ENCODE measurements around the gene OR2V2. TPM values are rescaled to one million over a fixed set of nuclear protein-coding genes. Genes with fewer than 3 reads are reported as not detected.

OR2V2 gene
- total and polyA plus RNA-seq, 2 donors (not counting 1 experiment from before 2014, with no cell fraction given) = not detected

DNA sequence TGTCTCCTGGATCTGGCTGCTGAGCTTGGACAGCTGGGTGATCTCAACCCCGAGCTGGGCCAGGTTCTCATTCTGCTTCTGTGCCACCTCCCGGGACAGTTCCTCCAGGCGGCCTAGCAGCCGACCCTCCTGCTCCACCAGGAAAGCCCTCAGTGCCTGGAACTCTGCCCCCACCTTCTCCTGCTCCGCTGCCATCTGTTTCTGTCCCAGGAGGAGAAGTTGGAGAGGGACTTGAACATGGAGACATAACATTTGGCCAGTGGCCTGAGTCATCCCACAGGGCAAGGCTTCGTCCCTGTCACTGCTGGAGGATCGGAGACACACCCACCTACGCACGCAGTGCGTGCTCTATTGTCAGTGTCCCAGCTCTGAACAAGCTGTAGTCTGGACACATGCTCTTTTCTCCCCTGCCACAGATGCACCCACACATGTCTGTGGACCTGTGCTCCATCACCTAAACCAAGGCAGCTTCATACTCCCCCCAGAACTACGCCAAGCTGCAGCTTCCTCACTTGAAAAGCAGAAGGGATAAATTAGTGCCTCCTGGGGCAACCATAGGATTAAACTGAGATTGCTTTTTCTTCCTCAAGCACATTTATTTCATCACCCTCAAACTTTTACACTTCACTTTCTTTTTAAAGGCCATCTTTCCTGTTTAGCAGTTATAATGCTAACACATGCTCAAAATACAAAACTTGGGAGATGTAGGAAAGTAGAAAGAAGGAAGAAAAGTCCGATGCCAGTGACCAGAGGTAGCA lies 52.7 kb downstream of the OR2V2 start:
- ChIA-PET CTCF (interaction anchor here (0.9 to 1.9 kb wide), 6 partner anchors 8 to 40 kb away, joined by 3 to 11 read pairs (median 4); no protein-coding TSS in a partner anchor), POLR2A (interaction anchor here (1.3 to 2.4 kb wide), 5 partner anchors 8 to 44 kb away, joined by 4 to 9 read pairs (median 6); partner anchors contain the start of gene RACK1)
- Mint-ChIP-seq H3K27ac (peak overlapping the region; percentile 79), H3K4me1 (peaks cover 35% of the 10 kb centered on the region), H3K27me3 (no peaks in the 10 kb centered on the region), H3K9me3 (ENCODE audit: insufficient read depth) (no peaks in the 10 kb centered on the region), H3K4me3 (no peak overlapping the region)
- no peak for TF ChIP-seq CTCF (IDR thresholded peaks at IDR 0.05)
- TF ChIP-seq EZH2 (IDR thresholded peaks at IDR 0.05; ENCODE audit: borderline replicate concordance, insufficient read depth, low read depth, low read length, poor library complexity, severe bottlenecking) = no peak
- DNase-seq (no peak), ATAC-seq (ENCODE audit: low read depth) (no peak)
- Histone ChIP-seq H3K27me3 (replicated peaks in 1 of 4; ENCODE audit: control extremely low read depth in 1 of 4, control insufficient read depth in 3 of 4, insufficient read depth in 4 of 4, low read length in 3 of 4) (peaks cover 0 to 14% (median 6%) of the 10 kb centered on the region in 4 experiments), H3K27ac (ENCODE audit: low read length in 2 of 2) (peak overlapping the region in 1 of 2 donors; percentile 11), H4K20me1 (ENCODE audit: control insufficient read depth, insufficient read depth, low read length, poor library complexity, severe bottlenecking) (no peaks in the 10 kb centered on the region), H3K4me2 (replicated peaks; ENCODE audit: low read depth, low read length, poor library complexity, severe bottlenecking) (no peak overlapping the region), H3K36me3 (replicated peaks in 1 of 2; ENCODE audit: control extremely low read depth in 1 of 2, control insufficient read depth in 1 of 2, extremely low read depth in 1 of 2, insufficient read depth in 2 of 2, low read length in 1 of 2) (no peaks in the 10 kb centered on the region), H2AFZ (ENCODE audit: insufficient read depth, low read depth, low read length, poor library complexity, severe bottlenecking) (no peak overlapping the region), H3K9me3 (ENCODE audit: control extremely low read depth in 1 of 3, control insufficient read depth in 2 of 3, insufficient read depth in 1 of 3, low read length in 2 of 3) (peaks cover 0 to 6% (median 0%) of the 10 kb centered on the region in 3 donors), H3K9ac (ENCODE audit: low read length) (no peak overlapping the region), H3K4me3 (ENCODE audit: control extremely low read depth in 1 of 5, extremely low read depth in 1 of 5, insufficient read depth in 1 of 5, low read depth in 2 of 5, low read length in 4 of 5) (no peak overlapping the region), H3K4me1 (ENCODE audit: control insufficient read depth in 2 of 2, insufficient read depth in 2 of 2, low read length in 2 of 2) (peaks cover 19 to 20% of the 10 kb centered on the region in 2 donors), H3K79me2 (ENCODE audit: control insufficient read depth, insufficient read depth, low read length) (no peaks in the 10 kb centered on the region)
- intact Hi-C loops (cut with micrococcal nuclease) = loop anchor here (1.0 kb wide), 1 partner anchor 9 kb away; no protein-coding TSS in a partner anchor
- 89% methylated on average over 8 of the region's 12 CpGs for WGBS (ENCODE audit: insufficient coverage)

- no peak overlapping the region for H3K27ac Mint-ChIP-seq
- Histone ChIP-seq H3K79me2 (ENCODE audit: control insufficient read depth, insufficient read depth, low read length) (no peaks in the 10 kb centered on the region), H3K27me3 (replicated peaks in 1 of 4; ENCODE audit: control extremely low read depth in 1 of 4, control insufficient read depth in 3 of 4, insufficient read depth in 4 of 4, low read length in 3 of 4) (peaks cover 0 to 21% (median 9%) of the 10 kb centered on the region in 4 experiments), H3K4me1 (ENCODE audit: control insufficient read depth in 2 of 2, insufficient read depth in 2 of 2, low read length in 2 of 2) (peaks cover 25 to 26% of the 10 kb centered on the region in 2 donors), H3K9ac (ENCODE audit: low read length) (no peak overlapping the region), H4K20me1 (ENCODE audit: control insufficient read depth, insufficient read depth, low read length, poor library complexity, severe bottlenecking) (no peaks in the 10 kb centered on the region), H3K36me3 (replicated peaks in 1 of 2; ENCODE audit: control extremely low read depth in 1 of 2, control insufficient read depth in 1 of 2, extremely low read depth in 1 of 2, insufficient read depth in 2 of 2, low read length in 1 of 2) (no peaks in the 10 kb centered on the region), H3K9me3 (ENCODE audit: control extremely low read depth in 1 of 3, control insufficient read depth in 2 of 3, insufficient read depth in 1 of 3, low read length in 2 of 3) (peaks cover 0 to 6% (median 0%) of the 10 kb centered on the region in 3 donors), H3K27ac (ENCODE audit: low read length in 2 of 2) (no peak overlapping the region), H2AFZ (ENCODE audit: insufficient read depth, low read depth, low read length, poor library complexity, severe bottlenecking) (no peak overlapping the region), H3K4me3 (ENCODE audit: control extremely low read depth in 1 of 5, extremely low read depth in 1 of 5, insufficient read depth in 1 of 5, low read depth in 2 of 5, low read length in 4 of 5) (no peak overlapping the region), H3K4me2 (replicated peaks; ENCODE audit: low read depth, low read length, poor library complexity, severe bottlenecking) (no peak overlapping the region)
- H3K4me3 Mint-ChIP-seq = no peak overlapping the region
- CTCF ChIA-PET = interaction anchor here (2.6 to 7.9 kb wide), 2 partner anchors 10 to 16 kb away, joined by 8 to 105 read pairs; no protein-coding TSS in a partner anchor
- intact Hi-C loops (cut with micrococcal nuclease) = no loop called here
- DNase-seq = no peak
- ATAC-seq (ENCODE audit: low read depth) = no peak
- no peaks in the 10 kb centered on the region for H3K9me3 Mint-ChIP-seq (ENCODE audit: insufficient read depth)
- H3K4me1 Mint-ChIP-seq = peaks cover 40% of the 10 kb centered on the region
- TF ChIP-seq EZH2 (IDR thresholded peaks at IDR 0.05; ENCODE audit: borderline replicate concordance, insufficient read depth, low read depth, low read length, poor library complexity, severe bottlenecking) = no peak
- no peak for TF ChIP-seq CTCF (IDR thresholded peaks at IDR 0.05)
- POLR2A ChIA-PET = interaction anchor here (1.3 kb wide), 1 partner anchor 11 kb away, joined by 5 read pairs; no protein-coding TSS in a partner anchor
- H3K27me3 Mint-ChIP-seq = peaks cover 4% of the 10 kb centered on the region
- 70% methylated on average over 1 of the region's 4 CpGs for WGBS (ENCODE audit: insufficient coverage)
Measured at GRCh38 chr5:181200816-181201215, 53.4 kb downstream of the OR2V2 start.

Data from B cell (primary cell).